Measurements from ENCODE around the gene LBHD2. TPM values are rescaled to one million over a fixed set of nuclear protein-coding genes. Genes with fewer than 3 reads are reported as not detected.

Gene LBHD2
- total RNA-seq, 1 experiment from 2014 or later = not detected

- CTCF ChIA-PET = no interaction called here
- peak overlapping the region; percentile 39 to 54 for H3K4me3 ChIP-seq (ENCODE audit: low read depth in 2 of 2, low read length in 2 of 2)
- no peaks in the 10 kb centered on the region for H3K36me3 ChIP-seq (ENCODE audit: control insufficient read depth, insufficient read depth, low read length)
- in situ Hi-C loops (cut with HindIII; ENCODE audit: low pct_unique_long_range_greater_than_20kb, low sequenced_read_pairs) (no loop called here), intact Hi-C loops (cut with micrococcal nuclease; ENCODE audit: unreplicated experiment) (no loop called here)
- H3K9me3 ChIP-seq (ENCODE audit: control insufficient read depth, insufficient read depth, low read depth, low read length) = no peaks in the 10 kb centered on the region
- peaks cover 53% of the 10 kb centered on the region for H3K4me1 ChIP-seq (ENCODE audit: control insufficient read depth, insufficient read depth, low read length)
- POLR2A ChIA-PET = no interaction called here
- BruUV-seq (replicated peaks) = no TSS peak
- no peak for DNase-seq (ENCODE audit: low read depth, low spot score)
- H3K27me3 ChIP-seq (ENCODE audit: control insufficient read depth, insufficient read depth, low read length) = no peaks in the 10 kb centered on the region
- H3K27ac ChIP-seq (ENCODE audit: low read length) = peak overlapping the region; percentile 83
- no peak for ATAC-seq
- TF ChIP-seq SIN3A (IDR thresholded peaks at IDR 0.05; ENCODE audit: borderline replicate concordance, insufficient read depth, low read depth, low read length) (no peak), TCF7L2 (IDR thresholded peaks at IDR 0.05; ENCODE audit: low read depth, low read length) (no peak), REST (IDR thresholded peaks at IDR 0.05; ENCODE audit: insufficient read depth in 1 of 2, low read depth in 2 of 2, low read length in 1 of 2) (no peak)
These were observed 43.3 kb downstream of the LBHD2 start for GRCh38 chr14:103127356-103127755.

GRCh38 chr14:103127861-103128598, 44.0 kb downstream of the LBHD2 start:
- ChIA-PET CTCF (no interaction called here), POLR2A (no interaction called here)
- Histone ChIP-seq H3K27me3 (ENCODE audit: control insufficient read depth, insufficient read depth, low read length) (no peaks in the 10 kb centered on the region), H3K36me3 (ENCODE audit: control insufficient read depth, insufficient read depth, low read length) (no peaks in the 10 kb centered on the region), H3K27ac (ENCODE audit: low read length) (peak overlapping the region; percentile 83), H3K4me1 (ENCODE audit: control insufficient read depth, insufficient read depth, low read length) (peaks cover 52% of the 10 kb centered on the region), H3K4me3 (ENCODE audit: low read depth in 2 of 2, low read length in 2 of 2) (peak overlapping the region; percentile 39 to 54), H3K9me3 (ENCODE audit: control insufficient read depth, insufficient read depth, low read depth, low read length) (no peaks in the 10 kb centered on the region)
- intact Hi-C loops (cut with micrococcal nuclease; ENCODE audit: unreplicated experiment) (no loop called here), in situ Hi-C loops (cut with HindIII; ENCODE audit: low pct_unique_long_range_greater_than_20kb, low sequenced_read_pairs) (no loop called here)
- peak; percentile 26 for ATAC-seq
- no peak for DNase-seq (ENCODE audit: low read depth, low spot score)
- TF ChIP-seq REST (IDR thresholded peaks at IDR 0.05; ENCODE audit: insufficient read depth in 1 of 2, low read depth in 2 of 2, low read length in 1 of 2) (no peak), POLR2AphosphoS5 (IDR thresholded peaks at IDR 0.05; ENCODE audit: low read depth, low read length) (no peak), TCF7L2 (IDR thresholded peaks at IDR 0.05; ENCODE audit: low read depth, low read length) (no peak), CTCF (IDR thresholded peaks at IDR 0.05) (no peak), SIN3A (IDR thresholded peaks at IDR 0.05; ENCODE audit: borderline replicate concordance, insufficient read depth, low read depth, low read length) (no peak)
- BruUV-seq (replicated peaks) = no TSS peak

Data from Panc1 (cell line).